HEK293 (cell line): ENCODE measurements around the gene AXIN1.
"Not testable (repeated sequence)": the region's sequence is repeated elsewhere in the genome, so short reads cannot be mapped to it uniquely, and the experiment has no call there.

Source experiments
- CTCF ChIP-seq: fragments of 450-650 bp; formaldehyde crosslinking; IDR thresholded peaks from 2 replicates; pipeline ENCODE4 v1.5.1; 2016; ENCODE audit warnings: missing biosample characterization, missing genetic modification characterization
- TCF7L2 ChIP-seq: IDR thresholded peaks from 2 replicates; pipeline ENCODE4 v1.6.1; 2011; ENCODE audit warnings: low read depth, mild to moderate bottlenecking, inconsistent platforms, low read length, moderate library complexity, borderline replicate concordance
- YY1 ChIP-seq: fragments of 450-650 bp; formaldehyde crosslinking; IDR thresholded peaks from 2 replicates; pipeline ENCODE4 v1.5.1; 2018; ENCODE audit warnings: missing biosample characterization, missing genetic modification characterization
- ZFP37 ChIP-seq: fragments of 450-650 bp; formaldehyde crosslinking; IDR thresholded peaks from 2 replicates; pipeline ENCODE4 v1.5.1; 2016; ENCODE audit warnings: missing biosample characterization, missing genetic modification characterization
- ZNF121 ChIP-seq: fragments of 450-650 bp; formaldehyde crosslinking; IDR thresholded peaks from 2 replicates; pipeline ENCODE4 v1.5.1; 2016; ENCODE audit warnings: missing biosample characterization, missing genetic modification characterization
- ZNF146 ChIP-seq: fragments of 450-650 bp; formaldehyde crosslinking; IDR thresholded peaks from 2 replicates; pipeline ENCODE4 v1.5.1; 2016; ENCODE audit warnings: missing biosample characterization, missing genetic modification characterization
- ZNF311 ChIP-seq: fragments of 450-650 bp; formaldehyde crosslinking; IDR thresholded peaks from 2 replicates; pipeline ENCODE4 v1.5.1; 2017; ENCODE audit warnings: missing biosample characterization, missing genetic modification characterization, borderline replicate concordance
- ZNF324 ChIP-seq: fragments of 450-650 bp; formaldehyde crosslinking; IDR thresholded peaks from 2 replicates; pipeline ENCODE4 v1.5.1; 2016; ENCODE audit warnings: missing biosample characterization, missing genetic modification characterization
- ZNF561 ChIP-seq: fragments of 450-650 bp; IDR thresholded peaks from 2 replicates; pipeline ENCODE4 v1.5.1; 2018; ENCODE audit warnings: missing biosample characterization, missing genetic modification characterization, borderline replicate concordance
- ZNF610 ChIP-seq: fragments of 450-650 bp; formaldehyde crosslinking; IDR thresholded peaks from 2 replicates; pipeline ENCODE4 v1.5.1; 2016; ENCODE audit warnings: missing biosample characterization, missing genetic modification characterization, borderline replicate concordance

GRCh38 chr16:334164-334832, 18.2 kb downstream of the AXIN1 start:
- TF ChIP-seq ZNF311 (tag by site-specific recombination); ZNF324; TCF7L2; ZNF610 (tag by site-specific recombination); YY1 (tag by site-specific recombination); ZNF146 (tag by site-specific recombination); ZNF561 (tag by site-specific recombination); ZNF121 (tag by site-specific recombination); ZFP37; CTCF (tag by site-specific recombination): not testable (repeated sequence)
